Epithelial cell of proximal tubule (primary cell): Measurements from ENCODE around the gene CCDC146. TPM values are rescaled to one million over a fixed set of nuclear protein-coding genes. Genes with fewer than 3 reads are reported as not detected.
"Not testable (repeated sequence)": the region's sequence is repeated elsewhere in the genome, so short reads cannot be mapped to it uniquely, and the experiment has no call there.

Source experiments
- DNase-seq: peaks from one replicate; pipeline ENCODE4 v3.0.0-alpha.2; 2011; ENCODE audit warnings: low read depth
- H3K4me3 ChIP-seq: 2 replicates; pipeline ENCODE4 v1.5.1; 2011; ENCODE audit warnings: low read depth, mild to moderate bottlenecking, low read length
- total RNA-seq: library from RNA; depleted of rRNA; stranded (reverse); fragments of >200 nt; gene quantifications from 2 replicates; pipeline ENCODE4 v1.2.3, GENCODE V29; 2015
- TF ChIP-seq, protein P1 (sequence below): conservative IDR thresholded peaks from 2 replicates; pipeline ENCODE4 v1.5.1; 2012; ENCODE audit warnings: low read depth, mild to moderate bottlenecking, low read length

Gene CCDC146
- total RNA-seq, 1 donor from 2014 or later = 5.2 TPM

DNA sequence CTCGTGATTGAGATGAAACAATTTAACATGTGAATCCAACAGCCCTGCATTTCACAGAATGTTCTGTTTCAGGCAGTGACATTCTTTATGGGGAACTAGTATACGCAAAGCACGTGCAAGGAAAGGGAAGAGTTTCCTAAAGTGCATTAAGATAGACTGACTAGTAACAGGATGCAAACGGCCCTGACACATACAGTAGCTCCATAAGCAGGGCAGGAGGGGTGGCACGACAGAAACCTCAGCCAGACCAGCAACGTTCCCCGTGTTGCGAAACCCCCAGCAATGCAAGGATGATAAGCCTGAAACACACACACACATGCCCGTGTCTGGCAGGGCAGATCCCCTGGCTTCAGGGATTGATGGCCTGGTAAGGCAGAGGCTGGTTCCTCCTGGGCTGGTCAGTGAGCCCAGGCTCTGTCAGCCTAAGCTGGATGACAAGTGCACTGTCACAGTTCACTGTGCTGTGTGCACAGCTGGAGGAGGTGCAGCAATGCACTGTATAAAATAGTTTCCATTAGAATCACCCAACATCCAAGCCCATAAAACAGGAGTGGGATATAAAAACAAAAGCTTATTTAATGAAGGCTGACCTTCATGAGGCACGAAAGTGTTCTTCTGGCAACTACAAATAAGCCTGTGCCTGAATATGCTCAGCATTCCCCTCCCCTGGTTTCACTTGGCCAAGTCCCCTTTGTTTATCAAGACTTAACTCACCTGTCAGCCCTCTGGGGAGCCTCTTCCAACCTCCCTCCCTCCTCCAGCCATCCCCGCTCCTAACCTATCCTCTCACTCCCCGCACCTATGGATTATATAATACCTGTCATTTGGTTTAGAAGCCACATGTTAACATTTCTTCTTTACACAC, 204.9 kb downstream of the CCDC146 start:
- TF ChIP-seq, protein P1, sequence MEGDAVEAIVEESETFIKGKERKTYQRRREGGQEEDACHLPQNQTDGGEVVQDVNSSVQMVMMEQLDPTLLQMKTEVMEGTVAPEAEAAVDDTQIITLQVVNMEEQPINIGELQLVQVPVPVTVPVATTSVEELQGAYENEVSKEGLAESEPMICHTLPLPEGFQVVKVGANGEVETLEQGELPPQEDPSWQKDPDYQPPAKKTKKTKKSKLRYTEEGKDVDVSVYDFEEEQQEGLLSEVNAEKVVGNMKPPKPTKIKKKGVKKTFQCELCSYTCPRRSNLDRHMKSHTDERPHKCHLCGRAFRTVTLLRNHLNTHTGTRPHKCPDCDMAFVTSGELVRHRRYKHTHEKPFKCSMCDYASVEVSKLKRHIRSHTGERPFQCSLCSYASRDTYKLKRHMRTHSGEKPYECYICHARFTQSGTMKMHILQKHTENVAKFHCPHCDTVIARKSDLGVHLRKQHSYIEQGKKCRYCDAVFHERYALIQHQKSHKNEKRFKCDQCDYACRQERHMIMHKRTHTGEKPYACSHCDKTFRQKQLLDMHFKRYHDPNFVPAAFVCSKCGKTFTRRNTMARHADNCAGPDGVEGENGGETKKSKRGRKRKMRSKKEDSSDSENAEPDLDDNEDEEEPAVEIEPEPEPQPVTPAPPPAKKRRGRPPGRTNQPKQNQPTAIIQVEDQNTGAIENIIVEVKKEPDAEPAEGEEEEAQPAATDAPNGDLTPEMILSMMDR = no peak
- no peak for DNase-seq
- no peak overlapping the region for H3K4me3 ChIP-seq

DNA sequence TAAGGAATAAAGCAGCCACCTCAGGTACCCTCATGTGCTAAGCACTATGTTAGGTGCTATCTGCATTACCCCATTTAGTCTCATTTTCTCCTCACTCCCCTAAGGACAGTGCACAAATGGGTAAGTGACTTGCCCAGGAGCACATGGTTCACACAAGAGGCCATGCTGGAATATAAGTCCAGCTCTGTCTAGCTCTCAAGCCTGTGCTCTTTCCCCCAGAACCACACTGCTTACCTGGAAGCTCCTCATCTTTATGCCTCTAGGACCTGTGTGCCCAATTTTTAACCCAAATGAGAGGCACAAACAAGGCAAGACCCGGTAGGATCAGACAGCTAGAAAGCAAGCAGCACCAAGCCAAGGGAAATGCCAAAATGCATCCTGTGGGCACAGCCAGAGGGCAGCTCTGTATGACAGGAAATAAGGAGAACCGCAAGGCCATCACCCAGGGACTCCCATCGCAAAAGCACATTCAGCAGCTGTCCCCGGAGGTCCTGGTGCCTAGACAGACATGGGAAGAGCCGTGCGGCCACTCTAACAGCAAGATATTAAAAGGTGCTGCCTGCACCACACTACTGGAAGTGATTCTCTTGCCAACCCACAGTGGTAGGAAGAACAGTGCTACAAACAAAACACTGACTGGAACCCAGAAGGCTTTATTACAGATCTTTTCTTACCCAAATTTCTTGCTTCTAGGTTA, 205.7 kb downstream of the CCDC146 start:
- H3K4me3 ChIP-seq = no peak overlapping the region
- DNase-seq = no peak
- TF ChIP-seq, protein P1 = no peak

DNA sequence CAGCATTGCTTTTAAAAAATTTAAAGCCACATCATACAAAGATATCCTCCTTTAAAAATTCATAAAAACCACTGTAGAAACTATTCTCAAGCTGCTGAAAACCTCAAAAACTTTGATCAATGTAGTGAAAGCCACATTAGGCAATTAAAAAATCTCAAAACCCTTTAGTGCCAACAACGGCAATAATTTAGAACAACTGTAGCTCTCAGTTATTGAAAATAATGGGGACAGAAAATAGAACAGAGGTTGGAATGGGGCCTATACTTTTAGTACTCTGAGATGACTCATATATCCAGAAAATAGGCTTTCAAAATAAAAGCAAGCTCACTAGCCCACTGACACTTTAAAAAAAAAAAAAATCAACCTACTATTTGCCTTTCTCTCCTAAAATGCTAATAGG, 206.3 kb downstream of the CCDC146 start:
- no peak for DNase-seq
- H3K4me3 ChIP-seq = no peak overlapping the region
- TF ChIP-seq, protein P1 = no peak

DNA sequence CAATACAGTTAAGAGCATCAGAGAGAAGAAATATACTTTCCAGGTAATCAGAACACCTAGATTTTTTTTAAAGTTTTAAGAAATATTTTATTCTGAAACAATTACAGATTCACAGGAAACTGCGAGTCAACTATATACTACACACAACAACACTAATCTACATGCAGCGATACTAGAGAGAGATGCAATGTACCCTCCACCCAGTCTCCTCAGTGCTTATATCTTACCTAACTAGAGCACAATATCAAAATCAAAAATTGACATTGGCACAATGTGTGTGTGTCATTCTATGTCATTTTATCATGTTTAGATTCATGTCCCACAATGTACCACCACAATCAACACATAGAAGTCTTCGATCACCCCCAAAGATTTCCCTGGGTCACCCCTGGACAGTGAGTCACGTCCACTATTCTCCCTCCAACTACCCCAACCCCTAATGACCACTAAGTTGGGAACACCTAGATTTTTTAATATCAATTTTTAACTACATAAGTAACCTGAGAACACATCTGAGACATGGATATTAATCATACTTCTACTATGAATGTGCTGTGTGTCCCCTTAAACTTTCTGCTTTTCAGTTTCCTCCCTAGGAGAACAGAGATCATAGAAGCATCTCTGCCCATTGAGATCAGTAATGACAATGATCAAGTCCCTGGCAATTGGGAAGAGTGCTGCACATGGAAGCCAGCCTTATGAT, 207.2 kb downstream of the CCDC146 start:
- no peak overlapping the region for H3K4me3 ChIP-seq
- no peak for DNase-seq
- TF ChIP-seq, protein P1 = no peak

DNA sequence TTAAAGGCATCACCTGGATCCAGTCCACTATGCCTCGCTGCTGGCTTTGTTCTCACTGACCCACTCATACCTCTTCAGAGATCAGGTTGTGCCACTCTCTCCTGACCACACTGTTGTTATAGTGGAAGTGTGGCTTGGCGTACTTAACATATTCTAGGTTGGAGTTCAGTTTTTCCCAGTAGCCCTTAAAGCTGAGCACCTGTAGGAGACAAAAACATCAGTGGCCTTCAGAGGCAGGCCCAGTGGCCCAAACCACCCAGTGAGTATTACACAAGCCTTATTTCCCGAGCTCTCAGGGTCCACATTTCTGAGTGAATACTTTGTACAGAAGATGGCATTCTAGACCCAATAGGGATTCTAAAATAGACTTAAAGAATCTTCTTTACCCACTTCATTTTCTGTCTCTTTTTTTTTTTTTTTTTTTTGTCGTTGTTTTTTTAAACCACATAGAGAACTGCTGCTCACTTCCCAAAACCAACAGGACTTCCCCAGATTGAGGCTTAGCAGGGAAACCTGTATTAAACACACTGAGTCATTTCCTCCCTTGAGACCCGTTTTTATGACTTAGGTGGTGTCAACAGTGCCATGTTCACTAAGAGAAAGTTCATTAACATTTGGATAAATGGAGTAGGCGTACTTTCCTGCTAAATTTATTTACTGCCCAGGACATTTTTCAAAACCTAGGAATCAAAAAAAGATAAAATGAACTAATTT, 207.9 kb downstream of the CCDC146 start:
- no peak overlapping the region for H3K4me3 ChIP-seq
- TF ChIP-seq, protein P1 = no peak
- no peak for DNase-seq

DNA sequence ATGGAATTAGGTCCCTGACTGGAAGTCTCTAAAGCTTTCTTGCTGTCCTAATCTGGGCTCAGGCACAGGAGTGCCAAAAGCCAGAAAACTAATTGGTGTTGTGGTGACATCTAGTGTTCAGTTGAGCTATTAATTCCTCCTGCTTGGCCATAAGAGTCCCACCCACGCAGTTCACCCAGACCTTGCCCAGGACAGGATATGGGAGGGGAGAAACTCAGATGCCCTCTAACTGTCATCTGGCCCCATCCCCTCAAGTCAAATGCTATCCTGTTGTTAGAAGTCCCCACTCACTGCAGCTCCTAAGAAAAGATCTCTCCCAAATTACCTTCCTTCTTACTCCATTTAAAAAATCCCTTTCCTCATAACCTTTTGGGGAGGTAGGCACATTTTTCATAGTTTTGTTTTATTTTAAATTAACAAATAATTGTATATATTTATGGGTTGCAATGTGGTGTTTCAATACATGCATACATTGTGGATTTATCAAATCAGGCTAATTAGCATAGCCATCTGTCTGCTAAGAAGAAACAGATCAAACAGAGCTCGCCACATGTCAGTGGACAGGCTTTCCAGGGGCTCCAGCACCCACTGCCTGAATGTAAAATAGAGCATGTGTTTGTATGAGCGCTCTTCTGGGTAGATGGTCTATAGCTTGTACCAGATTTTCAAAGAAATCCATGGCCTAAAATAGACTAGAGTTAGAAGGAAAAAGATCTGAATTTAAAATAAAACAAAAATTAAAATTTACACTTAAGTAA, 209.7 kb downstream of the CCDC146 start:
- DNase-seq = no peak
- H3K4me3 ChIP-seq = no peak overlapping the region

DNA sequence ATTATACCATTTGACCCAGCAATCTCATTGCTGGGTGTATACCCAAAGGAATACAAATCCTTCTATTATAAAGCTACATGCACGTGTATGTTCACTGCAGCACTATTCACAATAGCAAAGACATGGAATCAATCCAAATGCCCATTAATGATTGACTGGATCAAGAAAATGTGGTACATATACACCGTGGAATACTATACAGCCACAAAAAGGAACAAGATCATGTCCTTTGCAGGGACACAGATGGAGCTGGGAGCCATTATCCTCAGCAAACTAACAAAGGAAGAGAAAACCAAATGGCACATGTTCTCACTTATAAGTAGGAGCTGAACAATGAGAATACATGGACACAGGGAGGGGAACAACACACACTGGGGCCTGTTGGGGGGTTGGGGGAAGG, 211.6 kb downstream of the CCDC146 start:
- DNase-seq, H3K4me3 ChIP-seq: not testable (repeated sequence)

More for the DNA sequence above, 209.7 kb downstream of the CCDC146 start:
- TF ChIP-seq, protein P1 = peak; percentile 76
